C4-2B (cell line): ENCODE data around the gene WDR4.

ENCODE experiments used
- CTCF ChIP-seq: fragments of 450-650 bp; conservative IDR thresholded peaks from 2 replicates; pipeline ENCODE4 v1.5.1; 2017; ENCODE audit warnings: mild to moderate bottlenecking
- ZFX ChIP-seq: fragments of 450-650 bp; IDR thresholded peaks from 2 replicates; pipeline ENCODE4 v1.6.1; 2017

GRCh38 chr21:42833439-42833815 is 45.9 kb downstream of the WDR4 start:
- TF ChIP-seq CTCF (no peak; the same call in 1 of the 2 replicates), ZFX (no peak)
